NCI-H187 treated with DMSO at 0.1 percent for 48 hours (cell line): ENCODE measurements around the gene IL6ST.

Experiments
- DNase-seq: peaks from one replicate; lab custom pipeline; 2025; lab: John Stamatoyannopoulos, UW

IL6ST gene

GRCh38 chr5:55895346-55895745, 99.4 kb downstream of the IL6ST start:
- DNase-seq, result no peak

DNA sequence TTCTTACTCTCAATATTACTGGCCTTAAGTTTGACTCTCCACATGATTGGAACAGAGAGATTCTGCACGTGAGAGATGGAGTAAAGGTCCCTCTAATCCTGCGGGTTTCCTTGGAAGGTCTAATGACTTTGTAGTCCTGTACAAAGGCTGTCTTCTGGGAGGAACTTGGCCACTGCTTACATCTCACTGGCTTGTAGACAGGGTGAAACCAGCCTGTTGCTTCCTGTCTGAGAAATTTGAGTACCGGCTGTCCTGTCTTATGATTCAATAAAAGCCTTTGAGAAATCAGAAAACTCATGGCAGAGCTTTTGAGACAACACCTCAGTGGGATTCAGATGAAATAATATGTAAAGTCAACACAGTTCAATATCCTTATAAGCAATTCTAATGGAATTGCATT, 100.6 kb downstream of the IL6ST start:
- no peak for DNase-seq

DNA sequence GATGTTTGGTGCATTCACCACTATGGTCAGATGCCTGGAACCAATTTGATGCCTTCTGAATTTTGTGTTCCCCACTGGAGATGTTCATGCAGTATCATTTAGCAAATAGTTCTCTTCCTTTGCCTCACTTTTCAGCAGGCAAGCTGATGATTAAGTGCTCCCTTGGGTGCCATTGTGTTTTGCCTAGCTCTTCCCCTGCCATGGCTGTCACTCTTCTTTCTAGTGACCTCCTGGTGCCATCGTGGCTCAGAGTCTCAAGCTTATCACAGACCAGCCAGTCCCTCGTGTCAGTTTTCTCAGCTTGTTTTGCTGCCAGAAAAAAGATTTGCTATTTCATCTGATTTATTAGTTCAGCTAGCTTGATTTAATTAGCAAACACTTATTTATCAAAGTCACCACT, 102.3 kb downstream of the IL6ST start:
- DNase-seq, result no peak

GRCh38 chr5:55888205-55888604, 106.6 kb downstream of the IL6ST start:
- DNase-seq, result no peak

GRCh38 chr5:55885359-55885758, 109.4 kb downstream of the IL6ST start:
- no peak for DNase-seq
